Measurements from ENCODE around the gene CD96. TPM values are rescaled to one million over a fixed set of nuclear protein-coding genes. Genes with fewer than 3 reads are reported as not detected.
"Not testable (repeated sequence)": the region's sequence is repeated elsewhere in the genome, so short reads cannot be mapped to it uniquely, and the experiment has no call there.

Gene CD96
- total RNA-seq, 1 experiment from 2014 or later: not detected

- no peak overlapping the region for H2AFZ ChIP-seq (ENCODE audit: low read length)
- H3K9me2 ChIP-seq (replicated peaks; ENCODE audit: insufficient read depth, low read length): no peaks in the 10 kb centered on the region
- no peaks in the 10 kb centered on the region for H3K27me3 ChIP-seq (ENCODE audit: low read length)
- H3K27ac ChIP-seq (ENCODE audit: low read length): no peak overlapping the region
- H3K4me3 ChIP-seq (ENCODE audit: low read length): no peak overlapping the region
- no peaks in the 10 kb centered on the region for H3K4me1 ChIP-seq (ENCODE audit: low read length)
- no peaks in the 10 kb centered on the region for H3K79me2 ChIP-seq (ENCODE audit: low read length)
- H4K20me1 ChIP-seq (ENCODE audit: insufficient read depth, low read depth, low read length): no peaks in the 10 kb centered on the region
- no peak overlapping the region for H3K4me2 ChIP-seq (ENCODE audit: low read depth, low read length, poor library complexity, severe bottlenecking)
- peak; percentile 12 for DNase-seq
- no peak overlapping the region for H3K9ac ChIP-seq (ENCODE audit: low read length)
- no peaks in the 10 kb centered on the region for H3K36me3 ChIP-seq (ENCODE audit: insufficient read depth, low read length)
- no peaks in the 10 kb centered on the region for H3K9me3 ChIP-seq (ENCODE audit: low read length)
These were observed 20.1 kb upstream of the CD96 start for GRCh38 chr3:111521891-111522290.

- H3K36me3 ChIP-seq (ENCODE audit: insufficient read depth, low read length); H3K9ac ChIP-seq (ENCODE audit: low read length); H3K27me3 ChIP-seq (ENCODE audit: low read length); H3K9me2 ChIP-seq (replicated peaks; ENCODE audit: insufficient read depth, low read length); H3K4me3 ChIP-seq (ENCODE audit: low read length); H3K4me1 ChIP-seq (ENCODE audit: low read length); H4K20me1 ChIP-seq (ENCODE audit: insufficient read depth, low read depth, low read length); H3K79me2 ChIP-seq (ENCODE audit: low read length); H2AFZ ChIP-seq (ENCODE audit: low read length); H3K4me2 ChIP-seq (ENCODE audit: low read depth, low read length, poor library complexity, severe bottlenecking); H3K9me3 ChIP-seq (ENCODE audit: low read length); DNase-seq; H3K27ac ChIP-seq (ENCODE audit: low read length): not testable (repeated sequence)
These were observed 17.5 kb upstream of the CD96 start for GRCh38 chr3:111524486-111524885.

- Histone ChIP-seq H3K4me2 (ENCODE audit: low read depth, low read length, poor library complexity, severe bottlenecking) (no peak overlapping the region), H3K9me2 (replicated peaks; ENCODE audit: insufficient read depth, low read length) (no peaks in the 10 kb centered on the region), H3K9me3 (ENCODE audit: low read length) (no peaks in the 10 kb centered on the region), H3K4me1 (ENCODE audit: low read length) (no peaks in the 10 kb centered on the region), H3K27ac (ENCODE audit: low read length) (no peak overlapping the region), H3K36me3 (ENCODE audit: insufficient read depth, low read length) (no peaks in the 10 kb centered on the region), H4K20me1 (ENCODE audit: insufficient read depth, low read depth, low read length) (no peaks in the 10 kb centered on the region), H3K4me3 (ENCODE audit: low read length) (no peak overlapping the region), H3K27me3 (ENCODE audit: low read length) (no peaks in the 10 kb centered on the region), H3K9ac (ENCODE audit: low read length) (no peak overlapping the region), H2AFZ (ENCODE audit: low read length) (no peak overlapping the region), H3K79me2 (ENCODE audit: low read length) (no peaks in the 10 kb centered on the region)
- no peak for DNase-seq
These were observed 10.6 kb upstream of the CD96 start for GRCh38 chr3:111531446-111531845.

- Histone ChIP-seq H4K20me1 (ENCODE audit: insufficient read depth, low read depth, low read length) (no peaks in the 10 kb centered on the region), H3K27me3 (ENCODE audit: low read length) (no peaks in the 10 kb centered on the region), H3K4me2 (ENCODE audit: low read depth, low read length, poor library complexity, severe bottlenecking) (no peak overlapping the region), H3K4me1 (ENCODE audit: low read length) (no peaks in the 10 kb centered on the region), H2AFZ (ENCODE audit: low read length) (no peak overlapping the region), H3K36me3 (ENCODE audit: insufficient read depth, low read length) (no peaks in the 10 kb centered on the region), H3K9ac (ENCODE audit: low read length) (no peak overlapping the region), H3K79me2 (ENCODE audit: low read length) (no peaks in the 10 kb centered on the region), H3K27ac (ENCODE audit: low read length) (no peak overlapping the region), H3K9me2 (replicated peaks; ENCODE audit: insufficient read depth, low read length) (no peaks in the 10 kb centered on the region), H3K9me3 (ENCODE audit: low read length) (no peaks in the 10 kb centered on the region), H3K4me3 (ENCODE audit: low read length) (no peak overlapping the region)
- DNase-seq: no peak
These were observed 7.3 kb upstream of the CD96 start for GRCh38 chr3:111534701-111535100.

GRCh38 chr3:111538111-111538510, 3.9 kb upstream of the CD96 start:
- no peaks in the 10 kb centered on the region for H3K36me3 ChIP-seq (ENCODE audit: insufficient read depth, low read length)
- H3K27ac ChIP-seq (ENCODE audit: low read length): no peak overlapping the region
- no peak for DNase-seq
- H3K9me3 ChIP-seq (ENCODE audit: low read length): no peaks in the 10 kb centered on the region
- H3K27me3 ChIP-seq (ENCODE audit: low read length): no peaks in the 10 kb centered on the region
- no peaks in the 10 kb centered on the region for H3K79me2 ChIP-seq (ENCODE audit: low read length)
- H3K4me1 ChIP-seq (ENCODE audit: low read length): no peaks in the 10 kb centered on the region
- H3K9me2 ChIP-seq (replicated peaks; ENCODE audit: insufficient read depth, low read length): no peaks in the 10 kb centered on the region
- H3K4me3 ChIP-seq (ENCODE audit: low read length): no peak overlapping the region
- no peaks in the 10 kb centered on the region for H4K20me1 ChIP-seq (ENCODE audit: insufficient read depth, low read depth, low read length)
- H3K9ac ChIP-seq (ENCODE audit: low read length): no peak overlapping the region
- no peak overlapping the region for H3K4me2 ChIP-seq (ENCODE audit: low read depth, low read length, poor library complexity, severe bottlenecking)
- H2AFZ ChIP-seq (ENCODE audit: low read length): no peak overlapping the region

GRCh38 chr3:111538681-111539083, 3.3 kb upstream of the CD96 start:
- H2AFZ ChIP-seq (ENCODE audit: low read length): no peak overlapping the region
- H3K4me2 ChIP-seq (ENCODE audit: low read depth, low read length, poor library complexity, severe bottlenecking): no peak overlapping the region

GRCh38 chr3:111539351-111540331, 2.4 kb upstream of the CD96 start:
- H3K4me3 ChIP-seq (ENCODE audit: low read length): no peak overlapping the region
- no peak overlapping the region for H3K9ac ChIP-seq (ENCODE audit: low read length)
- H2AFZ ChIP-seq (ENCODE audit: low read length): no peak overlapping the region
- no peak overlapping the region for H3K4me2 ChIP-seq (ENCODE audit: low read depth, low read length, poor library complexity, severe bottlenecking)
- peak; percentile 61 for DNase-seq
- H3K36me3 ChIP-seq (ENCODE audit: insufficient read depth, low read length): no peaks in the 10 kb centered on the region
- H3K9me2 ChIP-seq (replicated peaks; ENCODE audit: insufficient read depth, low read length): no peaks in the 10 kb centered on the region
- no peaks in the 10 kb centered on the region for H3K9me3 ChIP-seq (ENCODE audit: low read length)
- H4K20me1 ChIP-seq (ENCODE audit: insufficient read depth, low read depth, low read length): no peaks in the 10 kb centered on the region
- H3K27ac ChIP-seq (ENCODE audit: low read length): no peak overlapping the region
- H3K79me2 ChIP-seq (ENCODE audit: low read length): no peaks in the 10 kb centered on the region
- H3K4me1 ChIP-seq (ENCODE audit: low read length): no peaks in the 10 kb centered on the region
- H3K27me3 ChIP-seq (ENCODE audit: low read length): no peaks in the 10 kb centered on the region

More at GRCh38 chr3:111538681-111539083, 3.3 kb upstream of the CD96 start:
- no peak for DNase-seq
- Histone ChIP-seq H3K9me2 (replicated peaks; ENCODE audit: insufficient read depth, low read length) (no peaks in the 10 kb centered on the region), H3K9me3 (ENCODE audit: low read length) (no peaks in the 10 kb centered on the region), H3K4me3 (ENCODE audit: low read length) (no peak overlapping the region), H3K9ac (ENCODE audit: low read length) (no peak overlapping the region), H3K27ac (ENCODE audit: low read length) (no peak overlapping the region), H3K36me3 (ENCODE audit: insufficient read depth, low read length) (no peaks in the 10 kb centered on the region), H3K4me1 (ENCODE audit: low read length) (no peaks in the 10 kb centered on the region), H4K20me1 (ENCODE audit: insufficient read depth, low read depth, low read length) (no peaks in the 10 kb centered on the region), H3K79me2 (ENCODE audit: low read length) (no peaks in the 10 kb centered on the region), H3K27me3 (ENCODE audit: low read length) (no peaks in the 10 kb centered on the region)

GRCh38 chr3:111541391-111541790, 606 bp upstream of the CD96 start:
- H3K9ac ChIP-seq (ENCODE audit: low read length): no peak overlapping the region

More at GRCh38 chr3:111541391-111541790, 606 bp upstream of the CD96 start:
- no peaks in the 10 kb centered on the region for H4K20me1 ChIP-seq (ENCODE audit: insufficient read depth, low read depth, low read length)
- H3K4me1 ChIP-seq (ENCODE audit: low read length): no peaks in the 10 kb centered on the region
- H3K79me2 ChIP-seq (ENCODE audit: low read length): no peaks in the 10 kb centered on the region
- no peak for DNase-seq
- no peaks in the 10 kb centered on the region for H3K27me3 ChIP-seq (ENCODE audit: low read length)
- no peak overlapping the region for H3K4me2 ChIP-seq (ENCODE audit: low read depth, low read length, poor library complexity, severe bottlenecking)
- H3K36me3 ChIP-seq (ENCODE audit: insufficient read depth, low read length): no peaks in the 10 kb centered on the region
- H3K4me3 ChIP-seq (ENCODE audit: low read length): no peak overlapping the region
- H3K27ac ChIP-seq (ENCODE audit: low read length): no peak overlapping the region
- H3K9me2 ChIP-seq (replicated peaks; ENCODE audit: insufficient read depth, low read length): no peaks in the 10 kb centered on the region
- no peak overlapping the region for H2AFZ ChIP-seq (ENCODE audit: low read length)
- no peaks in the 10 kb centered on the region for H3K9me3 ChIP-seq (ENCODE audit: low read length)

Measured in Karpas-422 (cell line).